Hematopoietic multipotent progenitor cell treated with erythropoietin and hydrocortisone succinate and interleukin-3 and kit ligand, for 6 days (in vitro differentiated cells): ENCODE measurements around the gene RTCB.

Experiments used
- DNase-seq: peaks from one replicate; pipeline ENCODE4 v3.0.0-alpha.2; 2015

Gene RTCB

GRCh38 chr22:32411829-32412592 lies at the start of gene RTCB:
RTCB (minus strand) TSS chr22:32412247; CDS start chr22:32412156, 91 bp downstream.
- peak; percentile 95 for DNase-seq

GRCh38 chr22:32457031-32457430 lies 45.0 kb upstream of the RTCB start:
- no peak for DNase-seq

GRCh38 chr22:32448980-32449379 lies 36.9 kb upstream of the RTCB start:
- peak; percentile 5 for DNase-seq

DNA sequence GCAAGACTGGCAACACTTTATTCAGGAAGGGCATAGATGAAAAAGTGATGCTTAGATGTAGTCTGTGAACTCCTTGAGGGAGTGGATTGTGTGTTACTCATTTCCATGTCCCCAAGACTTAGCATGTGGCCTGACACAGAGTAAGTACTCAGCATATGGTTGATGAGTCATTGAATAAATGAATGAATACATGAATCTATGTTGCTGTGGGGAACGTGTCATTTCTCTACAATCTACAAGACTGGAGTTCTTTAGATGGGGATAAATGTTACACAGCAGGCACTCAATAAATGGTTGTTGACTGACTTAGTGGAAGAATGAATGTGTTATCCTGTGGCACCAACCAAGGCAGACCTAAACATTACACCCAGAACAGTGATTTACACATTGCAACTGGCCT lies 34.3 kb upstream of the RTCB start:
- no peak for DNase-seq

GRCh38 chr22:32444068-32444467 lies 32.0 kb upstream of the RTCB start:
- peak; percentile 46 for DNase-seq

- DNase-seq, result no peak
Measured at GRCh38 chr22:32430352-32430751, 18.3 kb upstream of the RTCB start.

- DNase-seq, result no peak
Measured at GRCh38 chr22:32426881-32427280, 14.8 kb upstream of the RTCB start.

- no peak for DNase-seq
Measured at GRCh38 chr22:32423664-32424063, 11.6 kb upstream of the RTCB start.

- no peak for DNase-seq
Measured at GRCh38 chr22:32422062-32422461, 10.0 kb upstream of the RTCB start.

DNA sequence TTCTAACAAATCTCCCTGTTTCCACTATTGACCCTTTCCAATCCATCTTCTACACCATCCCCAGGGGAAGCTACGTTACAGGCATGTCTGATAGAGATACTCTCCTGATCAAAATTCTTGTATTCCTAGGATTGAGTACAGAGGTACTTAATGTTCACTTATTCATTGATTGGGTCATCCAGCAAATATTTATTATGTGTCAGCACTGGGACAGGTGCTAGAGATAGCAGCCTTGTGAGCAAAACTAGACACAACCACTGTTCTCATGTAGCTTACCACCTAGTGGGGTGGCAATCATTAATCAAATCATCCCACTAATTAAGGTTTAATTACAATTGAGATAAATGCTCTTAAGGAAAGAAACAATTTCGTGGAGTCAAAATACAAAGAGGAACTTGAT lies 9.4 kb upstream of the RTCB start:
- DNase-seq, result no peak

GRCh38 chr22:32417906-32418305 lies 5.9 kb upstream of the RTCB start:
- no peak for DNase-seq

GRCh38 chr22:32416556-32417085 lies 4.6 kb upstream of the RTCB start:
- no peak for DNase-seq

DNA sequence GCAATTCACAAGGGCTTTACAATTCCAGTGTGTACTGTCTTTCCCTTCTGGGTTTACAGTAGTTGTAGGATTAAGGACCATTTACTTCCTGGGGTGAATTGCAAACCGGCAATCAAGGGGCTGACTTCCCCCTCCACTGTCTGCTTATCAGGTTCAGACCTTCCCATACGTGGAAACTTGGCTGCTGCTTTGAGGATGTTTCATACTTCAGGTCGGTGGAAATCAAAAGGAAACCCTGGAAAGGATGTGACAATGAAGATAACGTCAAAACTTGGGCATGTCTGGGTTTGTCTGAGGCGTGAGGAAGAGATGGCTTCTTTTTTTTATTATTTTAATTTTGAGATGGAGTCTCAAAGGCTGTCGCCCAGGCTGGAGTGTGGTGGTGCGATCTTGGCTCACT lies 2.1 kb upstream of the RTCB start:
- peak; percentile 67 for DNase-seq

DNA sequence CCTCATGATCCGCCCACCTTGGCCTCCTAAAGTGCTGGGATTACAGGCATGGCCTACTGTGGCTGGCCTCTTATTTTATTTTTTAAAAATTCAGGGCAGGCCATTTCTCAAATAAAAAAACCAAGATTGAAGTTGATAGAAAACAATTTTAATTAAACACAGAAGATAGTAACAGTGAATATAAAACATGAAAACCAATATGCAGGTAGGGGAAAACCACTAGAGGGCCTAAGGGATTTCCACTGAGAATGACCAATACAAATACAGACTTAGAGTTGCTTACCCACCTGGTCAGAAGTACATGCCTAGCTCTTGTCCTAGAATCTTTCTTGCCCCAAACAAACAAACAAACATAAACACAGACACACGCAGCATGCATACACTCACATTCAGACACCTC lies 1.7 kb upstream of the RTCB start:
- DNase-seq, result peak; percentile 68

- DNase-seq, result peak; percentile 35
Measured at GRCh38 chr22:32411402-32411801, 645 bp downstream of the RTCB start.

DNA sequence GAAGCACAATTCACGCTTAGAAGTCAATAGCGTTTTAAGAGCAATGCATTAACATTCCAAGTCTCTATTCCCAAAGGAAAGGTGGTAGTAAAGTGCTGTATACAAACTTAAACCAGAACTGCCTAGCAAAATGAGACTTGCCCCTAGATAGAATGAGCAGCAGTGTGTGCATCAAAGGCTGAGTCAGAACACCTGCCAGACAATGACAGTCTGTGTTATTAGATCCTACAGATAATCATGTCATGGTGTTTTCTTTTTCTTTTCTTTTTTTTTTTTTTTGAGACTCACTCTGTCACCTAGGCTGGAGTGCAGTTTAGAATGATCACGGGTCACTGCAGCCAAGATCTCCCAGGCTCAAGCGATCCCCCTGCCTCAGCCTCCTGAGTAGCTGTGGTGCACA lies 1.6 kb downstream of the RTCB start:
- peak; percentile 15 for DNase-seq

- peak; percentile 36 for DNase-seq
Measured at GRCh38 chr22:32409977-32410376, 2.1 kb downstream of the RTCB start.

- DNase-seq, result no peak
Measured at GRCh38 chr22:32407936-32408335, 4.1 kb downstream of the RTCB start.

DNA sequence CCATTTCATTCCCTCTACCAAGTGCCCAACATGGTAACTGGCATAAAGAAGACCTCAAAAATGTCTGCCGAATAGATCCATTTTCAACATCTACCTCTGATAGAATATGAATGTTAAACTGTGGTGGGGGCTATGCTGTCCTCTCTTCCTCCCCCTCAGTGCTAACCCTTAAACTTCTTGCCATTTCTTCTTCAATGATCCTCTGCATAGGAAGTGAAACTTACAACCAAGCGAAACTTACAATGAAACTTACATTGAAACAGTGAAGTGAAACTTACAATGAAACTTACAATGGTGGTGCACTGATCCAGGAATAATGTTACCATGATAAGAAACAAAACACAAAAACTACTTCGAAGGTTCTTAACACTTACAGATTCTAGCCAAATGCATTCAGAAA lies 4.7 kb downstream of the RTCB start:
- DNase-seq, result no peak

DNA sequence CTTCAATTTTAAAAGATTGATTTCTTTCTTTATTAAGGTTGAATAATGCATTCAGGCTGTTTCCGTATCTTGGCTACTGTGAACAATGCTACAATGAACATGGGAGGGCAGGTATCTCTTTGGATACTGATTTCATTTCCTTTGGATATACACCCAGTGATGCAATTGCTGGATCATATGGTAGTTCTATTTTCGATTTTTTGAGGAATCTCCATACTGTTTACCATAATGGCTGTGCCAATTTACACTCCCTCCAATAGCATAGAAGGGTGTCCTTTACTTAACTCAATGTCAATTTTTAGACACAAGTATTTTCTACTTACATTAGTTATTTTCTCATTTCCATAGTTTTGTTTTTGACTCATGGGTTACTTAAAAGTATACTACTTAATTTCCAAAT lies 8.0 kb downstream of the RTCB start:
- no peak for DNase-seq

DNA sequence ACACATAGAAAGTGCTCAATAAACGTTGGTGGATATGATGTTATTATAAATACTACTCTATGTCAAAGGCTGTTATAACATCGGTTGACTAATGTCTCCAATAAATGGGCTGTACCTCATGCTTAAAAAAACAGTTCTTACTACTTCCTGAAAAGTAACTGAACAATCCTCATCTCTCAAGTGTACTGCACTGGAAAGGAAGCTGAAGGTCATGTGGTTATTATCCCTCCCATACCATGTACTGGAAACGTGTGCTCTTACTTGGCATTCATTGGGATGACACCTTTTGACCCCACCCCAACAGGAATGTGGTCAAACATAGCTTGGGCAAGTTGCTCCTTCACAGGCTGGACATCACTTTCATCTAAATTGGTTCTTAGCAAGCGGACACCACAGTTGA lies 10.6 kb downstream of the RTCB start:
- DNase-seq, result no peak

DNA sequence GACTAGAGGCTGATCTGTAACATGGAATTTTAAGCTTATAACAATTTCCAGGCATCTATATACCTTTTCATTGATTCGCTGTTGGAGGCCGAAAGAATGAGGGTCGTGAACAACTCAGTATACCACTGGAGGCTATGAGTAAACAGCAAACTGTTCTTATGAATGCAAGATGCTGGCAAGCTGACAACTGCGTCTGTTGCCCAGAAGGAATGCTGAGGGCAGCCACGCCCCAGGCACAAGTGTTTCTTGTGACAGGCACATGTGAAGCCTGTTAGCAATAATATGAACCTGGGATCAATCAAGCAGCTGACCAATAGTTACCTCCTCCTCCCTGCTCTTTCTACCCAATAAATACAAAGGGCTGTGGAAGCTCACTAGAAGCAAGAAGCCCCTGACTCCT lies 15.3 kb downstream of the RTCB start:
- no peak for DNase-seq

- DNase-seq, result no peak
Measured at GRCh38 chr22:32396255-32396654, 15.8 kb downstream of the RTCB start.

DNA sequence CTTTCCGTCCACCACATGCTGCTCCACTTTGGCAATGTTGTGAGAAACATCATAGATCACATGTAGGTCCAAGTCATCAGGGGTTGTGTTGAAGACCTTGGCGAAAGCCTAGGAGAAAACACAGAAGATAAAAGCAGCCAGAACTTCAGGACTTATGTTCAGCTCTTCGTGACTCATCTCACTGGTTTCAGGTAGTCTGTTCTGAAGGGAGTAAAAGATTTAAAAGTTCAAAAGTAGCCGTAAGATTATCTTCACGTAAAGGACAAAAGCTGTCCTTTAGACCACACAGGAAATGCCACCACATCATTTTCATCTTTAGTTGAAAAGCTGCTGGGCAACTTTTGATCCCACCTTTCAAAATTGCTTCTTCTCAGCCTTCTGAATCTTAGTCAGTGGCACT lies 16.9 kb downstream of the RTCB start:
- DNase-seq, result no peak

DNA sequence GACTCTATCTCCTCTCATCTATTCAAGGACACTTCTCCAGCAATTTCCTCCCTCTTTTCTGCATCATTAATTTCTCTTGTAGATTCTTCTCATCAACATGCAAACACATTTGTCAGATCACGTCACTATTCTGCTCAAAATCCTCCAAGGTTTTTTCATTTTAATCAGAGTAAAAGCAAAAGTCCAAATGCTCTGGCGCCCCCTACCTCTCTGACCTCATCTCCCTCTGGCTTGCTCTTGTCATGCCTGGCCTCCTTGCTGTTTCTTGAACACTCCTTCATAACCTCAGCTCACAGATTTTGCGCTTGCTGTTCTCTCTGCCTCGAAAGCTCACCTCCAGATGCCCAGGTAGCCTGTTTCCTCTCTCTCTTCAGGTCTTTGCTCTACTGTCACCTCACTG lies 22.4 kb downstream of the RTCB start:
- DNase-seq, result peak; percentile 67
